K562 (cell line): ENCODE measurements around the gene RNF214. TPM values are rescaled to one million over a fixed set of nuclear protein-coding genes. Genes with fewer than 3 reads are reported as not detected.

Experiments used
- CBFB ChIP-seq: sonication (generic); formaldehyde crosslinking; IDR thresholded peaks from 2 replicates; pipeline ENCODE4 v1.4.0; 2020; ENCODE audit warnings: mild to moderate bottlenecking, missing genetic modification reagents
- GABPB1 ChIP-seq: sonication (generic); formaldehyde crosslinking; IDR thresholded peaks from 2 replicates; pipeline ENCODE4 v1.8.0; 2022; ENCODE audit warnings: mild to moderate bottlenecking, missing genetic modification reagents
- GTF2B ChIP-seq: IDR thresholded peaks from 2 replicates; pipeline ENCODE4 v1.6.1; 2011; ENCODE audit not compliant: insufficient read length; ENCODE audit errors: extremely low read depth
- HLTF ChIP-seq: fragments of 450-650 bp; IDR thresholded peaks from 2 replicates; pipeline ENCODE4 v1.6.1; 2016
- MCM7 ChIP-seq, 2 experiments: fragments of 450-650 bp; IDR thresholded peaks; 2 replicates each; pipeline ENCODE4 v1.6.1; 2016 to 2018
- MYBL2 ChIP-seq, 2 experiments: fragments of 450-650 bp in 1 of 2; sonication (generic) in 1 of 2; formaldehyde crosslinking in 1 of 2; IDR thresholded peaks; 2 replicates each; pipeline versions ENCODE4 v1.6.1 to v1.8.1; 2017 to 2022; ENCODE audit warnings: borderline replicate concordance in 1 of 2, inconsistent platforms in 1 of 2, low read depth in 1 of 2, mild to moderate bottlenecking in 1 of 2, missing genetic modification reagents in 1 of 2, moderate library complexity in 1 of 2
- PHB ChIP-seq: fragments of 250-450 bp; sonication (Bioruptor Pico); IDR thresholded peaks from 2 replicates; pipeline ENCODE4 v1.5.0; 2021
- PTTG1 ChIP-seq: fragments of 450-650 bp; IDR thresholded peaks from 2 replicates; pipeline ENCODE4 v1.6.1; 2016; ENCODE audit warnings: low read depth, mild to moderate bottlenecking, missing genetic modification characterization, missing compliant biosample characterization
- RBM39 ChIP-seq: fragments of 200-400 bp; formaldehyde crosslinking; optimal IDR thresholded peaks from 2 replicates; pipeline ENCODE3; 2018; ENCODE audit warnings: low read depth, low read length
- SMAD1 ChIP-seq: fragments of 150-350 bp; IDR thresholded peaks from 2 replicates; pipeline ENCODE4 v1.6.1; 2014; ENCODE audit warnings: low read length, low read depth; ENCODE audit not compliant: partially characterized antibody
- SNAPC5 ChIP-seq: fragments of 250-450 bp; sonication (Bioruptor Pico); IDR thresholded peaks from 2 replicates; pipeline ENCODE4 v1.8.0; 2021; ENCODE audit warnings: moderate library complexity, mild to moderate bottlenecking, inconsistent platforms
- SUPT5H ChIP-seq: fragments of 450-650 bp; IDR thresholded peaks from 2 replicates; pipeline ENCODE4 v1.6.1; 2016
- TFAP4 ChIP-seq: sonication (generic); formaldehyde crosslinking; IDR thresholded peaks from 2 replicates; pipeline ENCODE4 v1.8.0; 2022; ENCODE audit warnings: missing genetic modification reagents, mild to moderate bottlenecking, moderate library complexity, borderline replicate concordance
- XRCC5 ChIP-seq: fragments of 200-400 bp; formaldehyde crosslinking; IDR thresholded peaks from 2 replicates; pipeline ENCODE4 v1.6.1; 2017; ENCODE audit warnings: low read depth, mild to moderate bottlenecking, low read length
- ZBTB17 ChIP-seq: fragments of 450-650 bp; formaldehyde crosslinking; IDR thresholded peaks from 2 replicates; pipeline ENCODE4 v1.4.0; 2020; ENCODE audit warnings: mild to moderate bottlenecking
- ZBTB49 ChIP-seq: sonication (generic); formaldehyde crosslinking; IDR thresholded peaks from 2 replicates; pipeline ENCODE4 v1.8.0; 2022; ENCODE audit warnings: missing genetic modification reagents, mild to moderate bottlenecking, borderline replicate concordance
- ZC3H8 ChIP-seq: fragments of 450-650 bp; IDR thresholded peaks from 2 replicates; pipeline ENCODE4 v1.6.1; 2017
- ZNF280B ChIP-seq: fragments of 250-450 bp; sonication (Bioruptor Pico); IDR thresholded peaks from 2 replicates; pipeline ENCODE4 v1.5.1; 2021; ENCODE audit warnings: mild to moderate bottlenecking
- ZZZ3 ChIP-seq: fragments of 450-650 bp; IDR thresholded peaks from 2 replicates; pipeline ENCODE4 v1.6.1; 2016; ENCODE audit warnings: antibody characterized with exemption, mild to moderate bottlenecking, moderate library complexity
- polyA plus RNA-seq, 8 experiments: library from polyadenylated mRNA; depleted of rRNA in 4 of 8; stranded (reverse) in 5 of 8; unstranded in 3 of 8; fragments of >200 nt; fragmentation: Nextera tagmentation in 2 of 8; fragmentation: Illumina TruSeq in 1 of 8; extraction: Ambion mirVana in 2 of 8; extraction: Trizol in 1 of 8; gene quantifications; 2 replicates each; pipeline versions ENCODE4 v1.2.1 to v1.2.3, GENCODE V29; 2011 to 2014; ENCODE audit warnings: inconsistent platforms in 1 of 8, missing spikeins in 1 of 8
- total RNA-seq, 7 experiments: library from RNA; depleted of rRNA in 6 of 7; stranded (reverse); fragments of >200 nt in 6 of 7; fragmentation: Illumina TruSeq in 2 of 7; extraction: Trizol in 2 of 7; gene quantifications; 2 replicates each; pipeline versions ENCODE4 v1.2.1 to v1.2.3, GENCODE V29; 2011 to 2021; ENCODE audit warnings: low replicate concordance in 1 of 7

The RNF214 gene
- total and polyA plus RNA-seq, 9 of the 15 experiments (the other 6 are each of a cell fraction or from before 2014, with no cell fraction given) = 6.6 to 24.8 (median 11.9) TPM

- TF ChIP-seq ZZZ3 = no peak
- no peak for TF ChIP-seq RBM39
- TF ChIP-seq GABPB1 (CRISPR knock-in tag) = peak; percentile 17
- TF ChIP-seq ZBTB49 (CRISPR knock-in tag) = no peak
- TF ChIP-seq SMAD1 = no peak
- no peak for TF ChIP-seq HLTF
- TF ChIP-seq ZNF280B (CRISPR knock-in tag) = no peak
- no peak for TF ChIP-seq CBFB (CRISPR knock-in tag)
- TF ChIP-seq MCM7 (IDR thresholded peaks at IDR 0.05) = no peak
- TF ChIP-seq PTTG1 (tag) = no peak
- TF ChIP-seq ZBTB17 (CRISPR knock-in tag) = no peak; the same call in 1 of the 2 replicates
- TF ChIP-seq SNAPC5 = no peak
- no peak for TF ChIP-seq ZC3H8
- TF ChIP-seq XRCC5 = peak; percentile 79; the same call in 1 of the 2 replicates
- TF ChIP-seq SUPT5H = peak; percentile 81
- TF ChIP-seq TFAP4 (CRISPR knock-in tag) = peak; percentile 51; the same call in 1 of the 2 replicates
- TF ChIP-seq GTF2B = no peak
- no peak for TF ChIP-seq MYBL2 (IDR thresholded peaks at IDR 0.05; ENCODE audit: low read depth)
- no peak for TF ChIP-seq MYBL2 (CRISPR knock-in tag; IDR thresholded peaks at IDR 0.05; ENCODE audit: borderline replicate concordance)
- TF ChIP-seq PHB (CRISPR knock-in tag) = peak; percentile 85; the same call in 1 of the 2 replicates
These were observed at the start of gene RNF214 (continued) for GRCh38 chr11:117232092-117232878.
